ENCODE measurements around the gene WRNIP1. TPM values are rescaled to one million over a fixed set of nuclear protein-coding genes. Genes with fewer than 3 reads are reported as not detected.
"Not testable (repeated sequence)": the region's sequence is repeated elsewhere in the genome, so short reads cannot be mapped to it uniquely, and the experiment has no call there.

Gene WRNIP1
- total RNA-seq, 1 experiment from 2014 or later = 92.6 TPM

GRCh38 chr6:2762868-2763267 is 2.3 kb upstream of the WRNIP1 start:
- DNase-seq (ENCODE audit: low spot score) = not testable (repeated sequence)

- no peak for DNase-seq (ENCODE audit: low spot score)
These were observed 1.8 kb upstream of the WRNIP1 start for GRCh38 chr6:2763345-2763841.

- no peak for DNase-seq (ENCODE audit: low spot score)
These were observed 1.2 kb upstream of the WRNIP1 start for GRCh38 chr6:2763876-2764540.

- DNase-seq (ENCODE audit: low spot score) = peak; percentile 71
These were observed 505 bp upstream of the WRNIP1 start for GRCh38 chr6:2764610-2765165.

GRCh38 chr6:2765896-2766766 is 938 bp downstream of the WRNIP1 start:
- DNase-seq (ENCODE audit: low spot score) = peak; percentile 45

- DNase-seq (ENCODE audit: low spot score) = peak; percentile 48
These were observed 1.8 kb downstream of the WRNIP1 start for GRCh38 chr6:2766767-2767656.

- DNase-seq (ENCODE audit: low spot score) = no peak
These were observed 2.7 kb downstream of the WRNIP1 start for GRCh38 chr6:2767657-2768524.

- DNase-seq (ENCODE audit: low spot score) = no peak
These were observed 3.5 kb downstream of the WRNIP1 start for GRCh38 chr6:2768696-2769095.

DNA sequence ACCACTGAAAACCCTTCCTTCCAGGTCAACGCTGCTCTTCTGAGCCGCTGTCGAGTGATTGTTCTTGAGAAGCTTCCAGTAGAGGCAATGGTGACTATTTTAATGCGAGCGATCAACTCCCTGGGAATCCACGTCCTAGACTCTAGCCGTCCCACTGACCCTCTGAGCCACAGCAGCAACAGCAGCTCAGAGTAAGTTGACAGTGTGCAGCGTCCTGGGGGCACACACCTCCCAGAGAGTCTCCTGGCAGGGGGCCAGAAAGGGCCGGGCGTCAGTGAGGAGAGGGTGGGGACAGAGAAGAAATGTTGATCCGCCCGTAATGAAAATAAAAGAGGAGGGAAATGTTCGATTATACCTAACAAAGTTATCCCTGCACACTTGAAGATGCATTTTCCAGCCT is 5.0 kb downstream of the WRNIP1 start:
- DNase-seq (ENCODE audit: low spot score) = peak; percentile 79

DNA sequence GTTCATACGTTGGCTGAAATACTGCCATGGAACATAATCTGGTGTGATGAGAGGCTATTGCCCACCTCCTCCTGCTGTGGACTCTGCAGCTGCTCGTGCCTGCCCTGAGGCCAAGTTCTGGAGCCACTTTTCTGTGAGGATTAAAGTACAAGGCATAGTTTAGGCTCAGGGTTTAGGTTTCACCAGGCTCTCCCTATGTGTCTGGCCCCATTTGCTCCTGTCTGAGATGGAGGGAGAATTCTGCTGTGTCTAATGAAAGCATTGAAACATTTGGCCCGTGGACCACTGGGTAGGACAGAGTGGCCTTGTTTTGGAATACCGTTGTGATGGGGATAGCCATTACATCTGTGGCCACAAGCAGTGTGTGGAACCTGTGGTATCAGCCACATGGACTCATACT is 5.9 kb downstream of the WRNIP1 start:
- no peak for DNase-seq (ENCODE audit: low spot score)

GRCh38 chr6:2772840-2773239 is 7.6 kb downstream of the WRNIP1 start:
- no peak for DNase-seq (ENCODE audit: low spot score)

DNA sequence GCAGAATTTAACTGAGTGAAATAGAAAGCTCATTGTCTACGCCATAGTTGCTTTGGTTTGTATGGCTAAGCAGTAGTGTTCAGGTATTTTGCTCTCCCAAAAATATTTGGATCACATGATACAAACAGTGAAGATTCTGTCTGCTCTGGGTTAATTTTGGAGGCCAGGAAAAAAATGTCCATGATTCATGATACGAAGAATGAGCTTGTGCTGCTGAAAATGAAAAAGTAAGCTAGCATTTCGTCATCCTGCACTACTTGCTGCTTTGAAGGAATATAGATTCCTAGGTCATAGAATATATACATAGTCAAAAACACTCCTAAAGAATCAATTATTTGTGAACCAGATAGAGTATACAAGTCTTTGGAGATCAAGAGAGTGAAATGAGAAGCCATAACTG is 8.3 kb downstream of the WRNIP1 start:
- DNase-seq (ENCODE audit: low spot score) = no peak

- no peak for DNase-seq (ENCODE audit: low spot score)
These were observed 9.8 kb downstream of the WRNIP1 start for GRCh38 chr6:2775003-2775402.

DNA sequence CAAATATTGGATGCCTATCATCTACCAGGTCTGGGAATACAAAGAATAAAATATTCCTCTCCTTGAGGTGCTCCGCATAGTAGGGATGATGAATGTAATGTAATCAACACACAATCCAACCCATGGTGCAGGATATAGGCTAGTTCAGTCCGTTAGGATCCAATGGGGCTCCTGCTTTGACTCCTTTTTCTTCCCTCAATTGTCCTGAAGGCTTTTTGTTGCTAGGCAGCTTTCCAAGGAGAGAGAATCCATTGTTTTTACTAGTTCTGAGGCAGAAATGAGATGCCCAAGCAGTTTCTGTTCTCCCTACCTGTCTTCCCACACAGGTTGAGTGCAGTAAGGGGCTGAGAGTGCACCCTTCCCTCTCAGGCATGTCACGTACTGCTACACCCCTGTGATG is 12.1 kb downstream of the WRNIP1 start:
- no peak for DNase-seq (ENCODE audit: low spot score)

GRCh38 chr6:2780102-2780737 is 15.0 kb downstream of the WRNIP1 start:
- no peak for DNase-seq (ENCODE audit: low spot score)

GRCh38 chr6:2781685-2782355 is 16.6 kb downstream of the WRNIP1 start:
- DNase-seq (ENCODE audit: low spot score) = no peak

GRCh38 chr6:2782356-2782708 is 17.1 kb downstream of the WRNIP1 start:
- no peak for DNase-seq (ENCODE audit: low spot score)

DNA sequence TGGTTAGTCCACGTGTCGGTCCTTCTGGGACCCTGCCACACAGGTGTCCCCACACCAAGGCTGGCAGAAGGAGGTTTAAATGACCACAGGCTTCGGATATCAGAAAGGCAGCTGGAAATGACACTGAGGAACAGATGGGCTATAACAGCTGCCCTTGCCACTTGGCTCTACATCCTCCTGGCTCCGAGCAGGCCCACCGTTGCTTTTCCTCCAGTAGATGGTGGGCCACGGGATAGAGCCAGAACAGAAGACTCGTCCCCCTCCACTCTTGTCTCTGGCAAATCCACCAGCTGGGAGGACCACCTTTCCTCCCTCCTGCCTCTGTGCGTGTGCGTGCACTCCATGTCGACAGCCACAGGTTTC is 17.6 kb downstream of the WRNIP1 start:
- no peak for DNase-seq (ENCODE audit: low spot score)

- DNase-seq (ENCODE audit: low spot score) = peak; percentile 56
These were observed 18.2 kb downstream of the WRNIP1 start for GRCh38 chr6:2783188-2783963.
